HG03575 (cell line): ENCODE measurements around the gene MBNL3.
"Not testable (repeated sequence)": the region's sequence is repeated elsewhere in the genome, so short reads cannot be mapped to it uniquely, and the experiment has no call there.

Source experiments
- ATAC-seq: cut with Tn5 transposase; IDR thresholded peaks from one replicate; pipeline ENCODE4 v1.9.1; 2021; ENCODE audit not compliant: unreplicated experiment, insufficient number of reproducible peaks, low FRiP score; ENCODE audit errors: extremely low read depth

MBNL3 gene

GRCh38 chrX:132482632-132483031 lies 6.2 kb downstream of the MBNL3 start:
- no peak for ATAC-seq

- no peak for ATAC-seq
These were observed 7.4 kb downstream of the MBNL3 start for GRCh38 chrX:132481449-132481848.

GRCh38 chrX:132480581-132481203 lies 8.1 kb downstream of the MBNL3 start:
- ATAC-seq = peak; percentile 72

- ATAC-seq = no peak
These were observed 14.1 kb downstream of the MBNL3 start for GRCh38 chrX:132474544-132475248.

GRCh38 chrX:132472397-132472796 lies 16.4 kb downstream of the MBNL3 start:
- no peak for ATAC-seq

- ATAC-seq = no peak
These were observed 18.0 kb downstream of the MBNL3 start for GRCh38 chrX:132470831-132471230.

GRCh38 chrX:132470179-132470578 lies 18.7 kb downstream of the MBNL3 start:
- no peak for ATAC-seq

GRCh38 chrX:132468454-132468853 lies 20.4 kb downstream of the MBNL3 start:
- ATAC-seq = no peak

GRCh38 chrX:132467989-132468388 lies 20.8 kb downstream of the MBNL3 start:
- ATAC-seq = no peak

GRCh38 chrX:132467026-132467425 lies 21.8 kb downstream of the MBNL3 start:
- no peak for ATAC-seq

GRCh38 chrX:132463411-132463810 lies 25.4 kb downstream of the MBNL3 start:
- ATAC-seq = no peak

- no peak for ATAC-seq
These were observed 27.0 kb downstream of the MBNL3 start for GRCh38 chrX:132461886-132462285.

- no peak for ATAC-seq
These were observed 35.8 kb downstream of the MBNL3 start for GRCh38 chrX:132452911-132453550.

- not testable (repeated sequence) for ATAC-seq
These were observed 42.9 kb downstream of the MBNL3 start for GRCh38 chrX:132445909-132446308.

- no peak for ATAC-seq
These were observed 43.9 kb downstream of the MBNL3 start for GRCh38 chrX:132444936-132445335.

GRCh38 chrX:132443196-132444135 lies 45.4 kb downstream of the MBNL3 start:
- no peak for ATAC-seq

GRCh38 chrX:132442691-132443090 lies 46.1 kb downstream of the MBNL3 start:
- no peak for ATAC-seq

- ATAC-seq = no peak
These were observed 53.6 kb downstream of the MBNL3 start for GRCh38 chrX:132435222-132435621.

- no peak for ATAC-seq
These were observed 55.3 kb downstream of the MBNL3 start for GRCh38 chrX:132433551-132433950.
